ENCODE measurements around the gene NOXA1.

- TF ChIP-seq GABPA (IDR thresholded peaks at IDR 0.05 in 1 of 2, conservative IDR thresholded peaks at IDR 0.05 in 1 of 2) (no peak), CTCF (IDR thresholded peaks at IDR 0.05; ENCODE audit: low read depth, low read length, missing input control) (no peak)
These were observed 38.0 kb upstream of the NOXA1 start for GRCh38 chr9:137385061-137385655.

Measured in liver (tissue), 3 donors.